Measurements from ENCODE around the gene ATF3.

- TF ChIP-seq CTCF (IDR thresholded peaks at IDR 0.05) (no peak), POLR2A (IDR thresholded peaks at IDR 0.05) (no peak)
Observed at GRCh38 chr1:212667223-212668139, 58.9 kb downstream of the ATF3 start.

Data from lower leg skin (tissue), 3 donors.